ENCODE results near the gene SPTSSB. TPM values are rescaled to one million over a fixed set of nuclear protein-coding genes. Genes with fewer than 3 reads are reported as not detected.
A peak's percentile ranks its signal among the peaks of the same experiment; 100 is the strongest.

Gene SPTSSB
- total RNA-seq, 3 donors from 2014 or later, result 0.05 TPM; not detected in 2

DNA sequence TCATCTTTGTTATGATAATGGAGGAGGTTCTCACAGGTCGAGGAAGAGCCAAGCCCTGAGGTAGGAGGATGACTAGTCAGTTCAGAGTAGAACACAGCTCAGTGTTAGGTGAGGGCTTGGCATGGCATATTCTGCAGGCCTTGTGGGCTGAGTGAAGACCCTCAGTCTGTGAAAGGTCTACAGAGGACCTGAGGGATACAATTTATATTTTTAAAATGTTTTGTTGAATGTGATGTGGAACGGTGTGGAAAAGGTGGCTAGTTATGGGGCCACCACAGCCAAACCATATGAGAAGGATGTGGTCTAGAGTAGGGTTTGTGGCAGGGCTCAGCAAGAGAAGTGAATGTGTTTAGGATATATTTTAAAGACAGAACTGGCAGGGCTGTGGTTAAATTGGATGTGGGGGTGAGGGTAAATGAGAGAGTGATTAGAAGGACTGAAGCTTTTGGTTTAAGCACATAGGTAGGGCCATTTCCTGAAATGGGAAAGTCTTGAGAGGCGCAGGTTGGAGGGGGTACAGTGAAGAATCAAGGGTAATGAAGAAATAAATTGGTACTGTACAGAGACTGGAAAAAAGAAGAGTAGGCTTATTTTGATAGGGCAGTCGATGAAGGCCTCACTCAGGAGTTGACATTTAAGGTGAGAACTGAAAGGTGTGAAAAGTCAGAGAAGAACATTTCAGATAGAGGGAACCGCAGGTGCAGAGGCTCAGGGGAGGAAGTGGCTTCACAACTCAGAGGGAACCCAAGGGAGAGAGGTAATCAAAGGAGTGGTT lies 60.5 kb downstream of the SPTSSB start:
- Mint-ChIP-seq H3K9me3 (peaks cover 11% of the 10 kb centered on the region), H3K27me3 (ENCODE audit: low read depth) (peaks cover 2% of the 10 kb centered on the region), H3K4me3 (peak overlapping the region; percentile 0), H3K36me3 (ENCODE audit: insufficient read depth) (no peaks in the 10 kb centered on the region), H3K4me1 (ENCODE audit: low read depth) (peaks cover 56% of the 10 kb centered on the region)
- ATAC-seq, result peak; percentile 79 to 87
- peak; percentile 9 for DNase-seq

DNA sequence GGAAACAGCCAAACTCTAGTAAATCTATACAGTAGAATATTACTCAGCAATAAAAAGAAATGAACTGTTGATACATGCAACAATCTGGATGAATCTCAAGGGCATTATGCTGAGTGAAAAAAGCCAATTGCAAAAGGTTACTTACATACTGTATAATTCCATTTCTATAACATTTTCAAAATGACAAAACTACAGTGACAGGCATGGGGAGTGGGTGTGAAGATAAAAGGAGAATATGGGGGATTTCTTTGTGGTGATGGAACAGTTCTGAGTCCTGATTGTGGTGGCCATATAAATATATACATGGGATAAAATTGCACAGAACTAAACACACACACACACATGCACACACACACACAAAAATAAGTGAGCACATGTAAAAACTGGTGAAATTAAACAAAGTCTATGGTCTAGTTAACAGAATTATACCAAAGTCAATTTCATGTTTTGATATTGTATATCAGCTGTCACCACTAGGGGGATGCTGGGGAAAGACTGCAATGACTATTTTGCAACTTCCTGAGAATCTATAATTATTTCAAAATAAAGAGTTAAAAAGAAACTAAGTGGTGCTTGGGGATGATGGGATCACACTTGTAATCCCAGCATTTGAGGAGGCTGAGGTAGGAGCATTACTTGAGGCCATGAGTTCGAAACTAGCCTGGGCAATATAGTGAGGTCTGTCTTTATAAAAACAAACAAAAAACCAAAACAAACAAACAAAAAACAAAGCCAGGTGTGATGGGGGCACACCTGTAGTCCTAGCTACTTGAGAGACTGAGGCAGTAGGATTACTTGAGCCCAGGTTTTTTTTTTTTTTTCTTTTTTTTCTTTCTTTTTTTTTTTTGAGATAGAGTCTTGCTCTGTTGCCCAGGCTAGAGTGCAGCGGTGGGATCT lies 66.0 kb downstream of the SPTSSB start:
- H3K36me3 Mint-ChIP-seq (ENCODE audit: insufficient read depth), result peaks cover 2% of the 10 kb centered on the region
- no peak for DNase-seq
- peaks cover 11% of the 10 kb centered on the region for H3K9me3 Mint-ChIP-seq
- peaks cover 28% of the 10 kb centered on the region for H3K4me1 Mint-ChIP-seq (ENCODE audit: low read depth)
- ATAC-seq, result peak in 1 of 2 donors; percentile 10
- H3K4me3 Mint-ChIP-seq, result no peak overlapping the region
- H3K27me3 Mint-ChIP-seq (ENCODE audit: low read depth), result peaks cover 4% of the 10 kb centered on the region

- peaks cover 24% of the 10 kb centered on the region for H3K9me3 Mint-ChIP-seq
- peaks cover 7% of the 10 kb centered on the region for H3K27me3 Mint-ChIP-seq (ENCODE audit: low read depth)
- ATAC-seq (no peak), DNase-seq (no peak)
- no peak overlapping the region for H3K4me3 Mint-ChIP-seq
- peaks cover 4% of the 10 kb centered on the region for H3K36me3 Mint-ChIP-seq (ENCODE audit: insufficient read depth)
- H3K4me1 Mint-ChIP-seq (ENCODE audit: low read depth), result no peaks in the 10 kb centered on the region
Measured at GRCh38 chr3:161296814-161297213, 74.5 kb downstream of the SPTSSB start.

- Mint-ChIP-seq H3K4me3 (no peak overlapping the region), H3K27me3 (ENCODE audit: low read depth) (peaks cover 5% of the 10 kb centered on the region), H3K9me3 (peaks cover 24% of the 10 kb centered on the region), H3K4me1 (ENCODE audit: low read depth) (no peaks in the 10 kb centered on the region), H3K36me3 (ENCODE audit: insufficient read depth) (peaks cover 2% of the 10 kb centered on the region)
- ATAC-seq, result no peak
- no peak for DNase-seq
Measured at GRCh38 chr3:161295325-161295724, 76.0 kb downstream of the SPTSSB start.

Other genes starting within 250 kb of the SPTSSB start
- gene NMD3, start 150.2 kb downstream of the SPTSSB start, total RNA-seq, result 10 to 100 TPM; 72.6 to 76.0 (median 75.9) TPM
- not detected for gene OTOL1, start 125.3 kb upstream of the SPTSSB start, total RNA-seq